Activated CD4-positive, alpha-beta T cell treated with anti-CD3 and anti-CD28 coated beads, Interleukin-2, Interleukin-4, amounts not matched to agents 100 ng/mL and 50 ng/mL, durations not matched to agents 16 hours and 8 hours (primary cell): ENCODE results near the gene TK1.
A peak's percentile ranks its signal among the peaks of the same experiment; 100 is the strongest.
"Not testable (repeated sequence)": the region's sequence is repeated elsewhere in the genome, so short reads cannot be mapped to it uniquely, and the experiment has no call there.

Experiments
- DNase-seq: peaks from one replicate; pipeline ENCODE4 v3.0.0-alpha.2; 2020; ENCODE audit warnings: low spot score

The TK1 gene

DNA sequence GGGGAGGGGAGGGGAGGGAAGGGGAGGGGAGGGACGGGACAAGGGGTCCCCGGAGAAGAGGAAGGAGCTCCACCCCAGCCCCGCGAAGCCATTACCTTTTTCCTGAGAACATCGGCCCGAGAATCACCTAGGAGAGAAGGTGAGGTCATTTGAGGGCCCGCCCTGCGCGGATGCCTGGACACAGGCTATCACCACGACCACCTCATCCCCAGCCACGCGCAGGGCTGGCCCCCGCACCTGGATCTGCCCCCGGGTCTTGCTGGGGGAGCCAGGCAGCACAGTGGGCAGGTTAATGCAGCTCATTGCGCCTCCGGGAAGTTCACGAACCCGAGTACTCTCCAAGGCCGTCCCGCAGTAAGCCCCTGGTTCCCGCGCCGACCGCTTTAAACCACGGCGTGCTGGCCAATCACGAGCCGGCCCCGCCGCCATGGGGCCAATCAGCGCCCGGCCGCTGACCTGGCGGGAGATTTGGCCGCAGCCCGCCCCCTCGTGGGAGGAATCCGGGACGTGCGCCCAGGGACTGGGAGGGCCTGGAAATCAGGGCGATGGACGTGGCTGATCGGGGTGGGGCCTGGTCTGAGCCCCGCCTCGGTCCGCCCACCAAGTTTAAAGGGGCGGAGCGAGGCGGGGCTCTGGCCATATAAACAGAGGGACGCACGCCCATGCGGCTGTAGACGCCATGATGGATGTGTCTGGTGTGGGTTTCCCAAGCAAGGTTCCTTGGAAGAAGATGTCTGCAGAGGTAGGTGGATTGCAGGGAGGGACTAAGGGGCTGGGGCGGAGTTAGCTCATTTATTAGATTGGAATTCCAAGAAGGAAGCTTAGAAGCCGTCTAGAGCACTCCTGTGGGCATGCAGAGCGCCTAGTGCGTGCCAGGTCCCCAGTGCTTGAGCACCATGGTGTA, at the start of gene TK1, which contains the start of gene AFMID:
Gene TK1 (minus strand): TSS at position 361 of the 904 bp plus-strand sequence. CDS start 58 bp downstream, at position 303.
Gene AFMID (plus strand): TSS at position 671 of the 904 bp plus-strand sequence. CDS start 9 bp downstream, at position 680.
- DNase-seq: peak; percentile 98

DNA sequence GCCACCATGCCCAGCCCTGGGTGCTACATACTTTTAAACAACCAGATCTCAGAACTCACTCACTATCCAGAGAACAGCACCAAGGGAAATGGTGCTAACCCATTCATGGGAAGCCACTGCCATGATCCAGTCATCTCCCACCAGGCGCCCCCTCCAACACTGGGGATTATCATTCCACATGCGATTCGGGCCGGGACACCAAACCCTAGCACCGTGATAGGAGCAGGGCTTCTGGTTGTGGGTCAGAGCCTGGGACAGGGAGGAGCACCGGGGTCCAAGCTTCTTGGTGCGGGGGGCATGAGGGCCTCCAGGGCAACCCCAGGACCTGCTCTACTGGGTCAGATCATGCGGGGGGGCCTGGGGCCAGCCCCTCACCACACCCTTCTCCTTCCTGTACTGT, 49.0 kb upstream of the TK1 start:
- no peak for DNase-seq

DNA sequence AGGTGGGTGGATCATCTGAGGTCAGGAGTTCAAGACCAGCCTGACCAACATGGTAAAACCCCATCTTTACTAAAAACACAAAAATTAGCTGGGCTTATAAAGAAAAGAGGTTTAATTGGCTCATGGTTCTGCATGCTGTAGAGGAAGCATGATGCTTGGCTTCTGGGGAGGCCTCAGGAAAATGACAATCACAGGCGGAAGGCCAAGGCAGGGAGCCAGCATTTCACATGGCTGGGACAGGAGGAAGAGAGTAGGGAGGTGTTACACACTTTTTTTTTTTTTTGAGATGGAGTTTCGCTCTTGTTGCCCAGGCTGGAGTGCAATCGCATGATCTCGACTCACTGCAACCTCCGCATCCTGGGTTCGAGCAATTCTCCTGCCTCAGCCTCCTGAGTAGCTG, 48.2 kb upstream of the TK1 start:
- DNase-seq: not testable (repeated sequence)

DNA sequence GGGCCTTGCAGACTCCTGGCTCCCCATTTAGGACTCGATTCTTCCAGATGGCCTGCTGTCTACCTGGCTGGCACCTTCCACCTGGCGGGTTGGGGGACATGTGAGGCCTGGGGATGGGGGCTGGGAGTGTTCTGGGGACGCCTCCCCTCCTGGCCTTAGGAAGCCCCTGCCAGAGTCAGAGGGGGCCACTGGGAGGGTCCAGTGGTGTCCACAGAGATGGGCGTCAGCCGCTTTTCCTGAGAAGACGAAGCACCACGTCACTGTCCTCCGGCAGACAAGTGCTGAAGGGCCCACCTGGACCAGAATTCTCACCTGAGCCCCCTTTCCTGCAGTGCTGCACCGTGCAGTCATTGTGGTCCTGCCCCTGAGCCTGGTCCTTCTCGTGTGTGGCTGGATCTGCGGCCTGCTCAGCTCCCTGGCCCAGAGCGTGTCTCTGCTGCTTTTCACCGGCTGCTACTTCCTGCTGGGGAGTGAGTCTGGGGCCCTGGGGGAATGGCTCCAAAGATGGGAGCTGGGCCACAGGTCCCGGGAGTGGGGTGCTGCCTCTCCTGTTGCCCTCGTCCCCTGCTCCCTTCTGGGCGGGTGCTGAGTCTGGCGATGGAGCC, 47.5 kb upstream of the TK1 start:
- no peak for DNase-seq

DNA sequence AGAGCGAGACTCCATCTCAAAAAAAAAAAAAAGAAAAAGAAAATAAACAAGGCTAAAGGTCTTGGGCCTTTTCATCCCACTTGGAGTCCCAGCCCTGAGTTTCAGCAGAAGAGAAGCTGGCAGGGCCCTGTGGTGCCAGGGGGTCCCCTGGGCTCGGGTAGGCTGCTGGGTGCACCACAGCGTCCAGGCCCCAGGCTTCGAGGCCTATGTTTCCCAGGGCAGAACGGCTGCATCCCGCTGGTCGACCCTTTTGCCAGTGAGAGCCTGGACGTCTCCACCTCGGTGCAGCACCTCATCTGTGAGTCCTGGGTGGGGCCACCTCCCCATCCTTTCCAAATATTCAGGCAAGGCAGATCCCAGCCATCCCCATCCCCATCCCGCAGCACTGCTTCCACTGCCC, 46.8 kb upstream of the TK1 start:
- no peak for DNase-seq

- no peak for DNase-seq
Observed at GRCh38 chr17:78232859-78233173, 46.0 kb upstream of the TK1 start.

- no peak for DNase-seq
Observed at GRCh38 chr17:78231991-78232858, 45.4 kb upstream of the TK1 start.

DNA sequence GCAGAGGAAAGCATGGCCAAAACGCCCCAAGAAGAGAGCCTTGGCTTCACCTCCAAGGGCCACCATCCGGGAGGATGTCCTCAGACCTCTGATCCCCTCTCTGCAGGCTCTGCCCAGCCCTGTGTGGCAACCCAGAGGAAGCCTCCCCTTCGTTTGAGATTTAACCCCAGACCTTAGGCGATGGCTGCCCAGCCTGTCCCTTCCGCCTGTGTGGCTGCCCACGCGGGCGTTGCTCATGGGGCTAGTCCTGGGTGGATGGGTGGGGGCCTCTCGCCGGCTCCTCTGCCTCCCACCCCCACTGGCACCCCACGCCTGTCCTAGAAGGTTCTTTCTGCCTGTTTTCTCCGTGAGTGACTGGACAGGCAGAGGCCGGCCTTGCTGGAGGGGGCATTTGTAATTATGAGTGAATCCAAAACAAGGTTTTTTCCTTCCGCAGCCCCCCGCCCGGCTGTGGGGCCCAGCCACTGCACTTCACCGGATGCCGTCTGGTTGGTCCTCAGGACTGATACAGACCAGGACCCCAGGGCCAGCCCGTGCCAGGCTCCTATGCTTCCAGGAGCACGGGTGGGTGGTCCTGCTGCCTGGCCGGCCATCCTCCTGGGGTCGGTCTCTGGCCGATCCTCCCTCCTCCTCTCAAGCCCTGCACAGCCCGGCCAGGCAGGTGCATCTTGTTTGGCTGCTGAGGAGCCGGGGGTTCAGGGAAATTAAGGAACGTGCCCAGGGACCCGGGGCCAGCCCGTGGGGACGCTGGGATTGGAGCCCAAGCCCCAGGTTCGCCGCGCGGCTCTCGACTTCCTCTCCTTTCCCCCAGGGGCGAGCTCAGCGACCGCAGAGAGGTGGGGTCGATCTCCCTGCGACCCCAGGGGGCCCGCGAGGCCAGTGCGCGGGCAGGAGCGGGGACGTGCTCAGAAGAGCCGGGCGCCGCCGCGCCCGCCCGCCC, 44.4 kb upstream of the TK1 start, which contains the start of gene TMEM235:
Gene TMEM235 (plus strand): TSS at position 636 of the 940 bp plus-strand sequence. CDS start 393 bp downstream, outside the sequence.
- no peak for DNase-seq

- DNase-seq: no peak
Observed at GRCh38 chr17:78230252-78230962, 43.6 kb upstream of the TK1 start.

- no peak for DNase-seq
Observed at GRCh38 chr17:78228176-78228575, 41.3 kb upstream of the TK1 start.

DNA sequence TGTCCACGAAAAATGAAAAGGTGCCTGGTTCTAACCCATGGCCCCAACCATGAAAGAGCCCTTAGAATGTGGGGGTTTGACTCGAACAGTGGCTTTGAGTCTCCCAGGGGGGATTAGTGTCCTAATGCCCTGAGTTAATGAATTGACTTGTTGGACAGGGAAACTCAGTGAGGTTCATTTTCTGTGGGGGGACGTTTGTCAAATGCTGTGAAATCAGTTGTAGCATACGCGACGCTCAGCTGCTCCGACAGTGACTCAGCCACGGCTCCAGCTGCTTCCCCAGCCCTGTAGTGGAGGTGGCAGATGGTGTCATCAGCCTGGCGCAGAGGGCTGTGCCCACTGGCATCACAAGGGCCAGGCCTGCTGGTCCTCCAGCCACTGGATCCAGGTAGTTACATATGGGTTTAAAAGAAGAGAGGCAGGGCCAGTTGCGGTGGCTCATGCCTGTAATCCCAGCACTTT, 40.6 kb upstream of the TK1 start:
- DNase-seq: no peak

GRCh38 chr17:78226759-78227454, 40.1 kb upstream of the TK1 start:
- no peak for DNase-seq

GRCh38 chr17:78226055-78226758, 39.4 kb upstream of the TK1 start:
- no peak for DNase-seq

GRCh38 chr17:78225088-78225865, 38.4 kb upstream of the TK1 start:
- DNase-seq: no peak

DNA sequence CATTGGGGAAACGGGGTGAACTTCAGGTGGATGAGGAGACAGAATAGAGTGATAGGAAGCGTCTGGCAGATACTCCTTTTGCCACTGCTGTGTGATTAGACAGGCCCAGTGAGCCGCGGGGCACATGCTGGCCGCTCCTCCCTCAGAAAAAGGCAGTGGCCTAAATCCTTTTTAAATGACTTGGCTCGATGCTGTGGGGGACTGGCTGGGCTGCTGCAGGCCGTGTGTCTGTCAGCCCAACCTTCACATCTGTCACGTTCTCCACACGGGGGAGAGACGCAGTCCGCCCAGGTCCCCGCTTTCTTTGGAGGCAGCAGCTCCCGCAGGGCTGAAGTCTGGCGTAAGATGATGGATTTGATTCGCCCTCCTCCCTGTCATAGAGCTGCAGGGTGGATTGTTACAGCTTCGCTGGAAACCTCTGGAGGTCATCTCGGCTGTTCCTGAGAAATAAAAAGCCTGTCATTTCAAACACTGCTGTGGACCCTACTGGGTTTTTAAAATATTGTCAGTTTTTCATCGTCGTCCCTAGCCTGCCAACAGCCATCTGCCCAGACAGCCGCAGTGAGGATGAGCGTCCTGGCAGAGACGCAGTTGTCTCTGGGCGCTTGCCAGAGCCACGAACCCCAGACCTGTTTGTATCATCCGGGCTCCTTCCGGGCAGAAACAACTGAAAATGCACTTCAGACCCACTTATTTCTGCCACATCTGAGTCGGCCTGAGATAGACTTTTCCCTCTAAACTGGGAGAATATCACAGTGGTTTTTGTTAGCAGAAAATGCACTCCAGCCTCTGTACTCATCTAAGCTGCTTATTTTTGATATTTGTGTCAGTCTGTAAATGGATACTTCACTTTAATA, 37.6 kb upstream of the TK1 start:
- DNase-seq: no peak

DNA sequence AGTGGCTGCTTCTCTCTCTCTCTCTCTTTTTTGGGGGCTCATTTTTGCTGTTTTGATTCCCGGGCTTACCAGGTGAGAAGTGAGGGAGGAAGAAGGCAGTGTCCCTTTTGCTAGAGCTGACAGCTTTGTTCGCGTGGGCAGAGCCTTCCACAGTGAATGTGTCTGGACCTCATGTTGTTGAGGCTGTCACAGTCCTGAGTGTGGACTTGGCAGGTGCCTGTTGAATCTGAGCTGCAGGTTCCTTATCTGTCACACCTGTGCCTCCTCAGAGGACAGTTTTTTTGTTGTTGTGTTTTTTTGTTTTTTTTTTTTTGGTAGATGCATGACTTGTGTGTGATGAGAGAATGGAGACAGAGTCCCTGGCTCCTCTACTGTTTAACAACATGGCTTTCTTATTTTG, 36.9 kb upstream of the TK1 start:
- no peak for DNase-seq

GRCh38 chr17:78223061-78223460, 36.2 kb upstream of the TK1 start:
- no peak for DNase-seq
